HepG2 (cell line): ENCODE results near the gene SPATS2. TPM values are rescaled to one million over a fixed set of nuclear protein-coding genes. Genes with fewer than 3 reads are reported as not detected.

Source experiments
- ATAC-seq: fragments of 200-7000 bp; cut with Tn5 transposase; 3 replicates; pipeline ENCODE4 v1.9.1; 2020; ENCODE audit warnings: mild to moderate bottlenecking, moderate library complexity
- BruUV-seq: library from RNA; stranded (reverse); fragments of 400-500 nt; replicated peaks from 2 replicates; lab custom pipeline; 2021; lab: Mats Ljungman, UMichigan
- CTCF ChIA-PET: fragments of 300-600 bp; formaldehyde crosslinking; extraction: SDS; loops from one replicate; lab custom pipeline; 2021; ENCODE audit warnings: low total read pairs, inconsistent platforms, low intra/inter-chr PET ratio; lab: Yijun Ruan, JAX
- POLR2A ChIA-PET: fragments of 350-600 bp; sonication (Branson Sonifier 250); formaldehyde crosslinking; loops from one replicate; lab custom pipeline; 2020; ENCODE audit warnings: antibody characterized with exemption, inconsistent platforms; lab: Yijun Ruan, JAX
- DNase-seq: peaks from one replicate; pipeline ENCODE4 v3.0.0-alpha.2; 2015; ENCODE audit warnings: low spot score
- FAIRE-seq: peaks from 3 replicates; lab custom pipeline; 2011; peaks lifted over from hg19 to GRCh38; lab: Jason Lieb, UNC
- H2AFZ ChIP-seq: one replicate; pipeline ENCODE4 v1.6.1; 2011; ENCODE audit warnings: low read length, inconsistent platforms
- H3K27ac ChIP-seq: fragments of 300-600 bp; 3 replicates; pipeline ENCODE4 v1.8.0; 2011; ENCODE audit warnings: mixed run types, mild to moderate bottlenecking, mixed read lengths, low read length, inconsistent platforms; ENCODE audit not compliant: insufficient read depth; ENCODE audit errors: extremely low read length
- H3K27me3 ChIP-seq, 2 experiments: fragments of 200-600 bp in 1 of 2; 2 replicates in 1 of 2; 3 replicates in 1 of 2; pipeline versions ENCODE4 v1.6.0 to v1.8.0; 2011; ENCODE audit warnings: low read length in 2 of 2, mild to moderate bottlenecking in 2 of 2, moderate library complexity in 2 of 2, inconsistent platforms in 1 of 2; ENCODE audit not compliant: insufficient read depth in 2 of 2, control insufficient read depth in 1 of 2
- H3K36me3 ChIP-seq, 2 experiments: fragments of 200-600 bp in 1 of 2; replicated peaks in 1 of 2; 2 replicates in 1 of 2; 3 replicates in 1 of 2; pipeline versions ENCODE4 v1.5.1 to v1.8.0; 2011; ENCODE audit warnings: low read length in 2 of 2, inconsistent platforms in 1 of 2; ENCODE audit not compliant: insufficient read depth in 2 of 2, control insufficient read depth in 1 of 2
- H3K4me1 ChIP-seq: 2 replicates; pipeline ENCODE4 v1.5.1; 2012; ENCODE audit warnings: low read length, inconsistent platforms; ENCODE audit not compliant: insufficient read depth
- H3K4me2 ChIP-seq: 2 replicates; pipeline ENCODE4 v1.6.0; 2011; ENCODE audit warnings: low read depth, low read length, inconsistent platforms
- H3K4me3 ChIP-seq, 3 experiments: fragments of 200-600 bp in 1 of 3; sonication (generic), shearing (Covaris generic) in 1 of 3; replicated peaks in 1 of 3; 2 replicates each; pipeline ENCODE4 v1.5.1; 2011 to 2016; ENCODE audit warnings: low read length in 3 of 3, inconsistent platforms in 2 of 3, low read depth in 2 of 3, mild to moderate bottlenecking in 2 of 3, control low read depth in 1 of 3, mixed read lengths in 1 of 3; ENCODE audit not compliant: insufficient read depth in 1 of 3
- H3K79me2 ChIP-seq: one replicate; pipeline ENCODE4 v1.6.1; 2011; ENCODE audit warnings: low read length, inconsistent platforms; ENCODE audit not compliant: insufficient read depth
- H3K9ac ChIP-seq: 2 replicates; pipeline ENCODE4 v1.6.0; 2011; ENCODE audit warnings: mild to moderate bottlenecking, low read depth, low read length, inconsistent platforms; ENCODE audit not compliant: insufficient read depth
- H3K9me3 ChIP-seq: 2 replicates; pipeline ENCODE4 v1.5.1; 2012; ENCODE audit warnings: mild to moderate bottlenecking, low read length
- H4K20me1 ChIP-seq: 2 replicates; pipeline ENCODE4 v1.6.0; 2011; ENCODE audit warnings: inconsistent platforms, mild to moderate bottlenecking, low read length, moderate library complexity; ENCODE audit not compliant: insufficient read depth
- CEBPB ChIP-seq: IDR thresholded peaks from 2 replicates; pipeline ENCODE4 v1.6.1; 2011; ENCODE audit warnings: low read depth, low read length, improper control_type of control experiment, borderline replicate concordance
- ERF ChIP-seq: IDR thresholded peaks from 2 replicates; pipeline ENCODE4 v1.6.1; 2018; ENCODE audit warnings: missing biosample characterization, missing genetic modification reagents
- GABPB1 ChIP-seq: IDR thresholded peaks from 2 replicates; pipeline ENCODE4 v1.6.1; 2016; ENCODE audit warnings: mild to moderate bottlenecking, missing genetic modification reagents, moderate library complexity, missing compliant biosample characterization
- HES4 ChIP-seq: sonication (generic); formaldehyde crosslinking; IDR thresholded peaks from 2 replicates; pipeline ENCODE4 v1.9.0; 2021; ENCODE audit warnings: mild to moderate bottlenecking, missing genetic modification reagents, borderline replicate concordance
- KDM4B ChIP-seq: sonication (generic); formaldehyde crosslinking; IDR thresholded peaks from 2 replicates; pipeline ENCODE4 v1.4.0; 2020; ENCODE audit warnings: missing genetic modification reagents
- MBD4 ChIP-seq: IDR thresholded peaks from 2 replicates; pipeline ENCODE4 v1.6.1; 2012; ENCODE audit warnings: low read length, inconsistent platforms, borderline replicate concordance
- MEIS2 ChIP-seq: sonication (generic); formaldehyde crosslinking; IDR thresholded peaks from 2 replicates; pipeline ENCODE4 v1.9.0; 2021; ENCODE audit warnings: mild to moderate bottlenecking, missing genetic modification reagents
- PRPF4 ChIP-seq: fragments of 200-400 bp; formaldehyde crosslinking; IDR thresholded peaks from 2 replicates; pipeline ENCODE4 v1.6.1; 2016; ENCODE audit warnings: low read length, low read depth; ENCODE audit not compliant: poor library complexity, severe bottlenecking
- RBAK ChIP-seq: sonication (generic); formaldehyde crosslinking; IDR thresholded peaks from 2 replicates; pipeline ENCODE4 v1.5.1; 2020; ENCODE audit warnings: mild to moderate bottlenecking, missing genetic modification reagents
- RCOR2 ChIP-seq: IDR thresholded peaks from 2 replicates; pipeline ENCODE4 v1.6.1; 2016; ENCODE audit warnings: missing biosample characterization, missing genetic modification reagents
- RFX3 ChIP-seq: IDR thresholded peaks from 2 replicates; pipeline ENCODE4 v1.6.1; 2016; ENCODE audit warnings: missing biosample characterization, missing genetic modification reagents
- ZFP36L2 ChIP-seq: sonication (generic); formaldehyde crosslinking; IDR thresholded peaks from 2 replicates; pipeline ENCODE4 v1.4.0; 2020; ENCODE audit warnings: missing genetic modification reagents
- ZFP41 ChIP-seq: sonication (generic); formaldehyde crosslinking; IDR thresholded peaks from 2 replicates; pipeline ENCODE4 v1.4.0; 2020; ENCODE audit warnings: mild to moderate bottlenecking, missing genetic modification reagents, borderline replicate concordance
- ZNF512 ChIP-seq: sonication (generic); formaldehyde crosslinking; IDR thresholded peaks from 2 replicates; pipeline ENCODE4 v1.4.0; 2020; ENCODE audit warnings: mild to moderate bottlenecking, missing genetic modification reagents
- ZNF530 ChIP-seq: sonication (generic); formaldehyde crosslinking; IDR thresholded peaks from 2 replicates; pipeline ENCODE4 v1.5.0; 2020; ENCODE audit warnings: low read depth, mild to moderate bottlenecking, missing genetic modification reagents
- ZNF7 ChIP-seq: IDR thresholded peaks from 2 replicates; pipeline ENCODE4 v1.6.1; 2016; ENCODE audit warnings: missing biosample characterization, missing genetic modification reagents
- ZNF790 ChIP-seq: sonication (generic); formaldehyde crosslinking; IDR thresholded peaks from 2 replicates; pipeline ENCODE4 v1.8.0; 2022; ENCODE audit warnings: missing genetic modification reagents, mild to moderate bottlenecking, borderline replicate concordance
- WGBS: methylation state at CpG from one replicate; pipeline ENCODE4 v1.1.6; 2017; ENCODE audit warnings: low lambda C conversion rate; 5-methylcytosine and 5-hydroxymethylcytosine counted together
- in situ Hi-C: cut with HindIII; loops from 2 replicates; pipeline ENCODE4 v1.10.0; 2017; ENCODE audit warnings: low pct_unique_long_range_greater_than_20kb; ENCODE audit not compliant: extremely low pct_ligation_motif_present
- intact Hi-C: fragments of 100-400 bp; cut with micrococcal nuclease; formaldehyde crosslinking; loops from one replicate; pipeline ENCODE4 v1.10.0; 2022; ENCODE audit not compliant: unreplicated experiment
- polyA plus RNA-seq, 8 experiments: library from polyadenylated mRNA; depleted of rRNA in 3 of 8; stranded (reverse) in 7 of 8; unstranded in 1 of 8; fragments of >200 nt; fragmentation: Illumina TruSeq in 4 of 8; extraction: Trizol in 4 of 8; gene quantifications; 2 replicates each; pipeline versions ENCODE4 v1.2.1 to v1.2.3, GENCODE V29; 2011 to 2016; ENCODE audit warnings: low read depth in 4 of 8, missing spikeins in 1 of 8, mixed read lengths in 1 of 8; ENCODE audit not compliant: insufficient read depth in 1 of 8
- total RNA-seq, 5 experiments: library from RNA; depleted of rRNA; stranded (reverse); fragments of >200 nt; fragmentation: Illumina TruSeq; extraction: Trizol; gene quantifications; 2 replicates each; pipeline ENCODE4 v1.2.3, GENCODE V29; 2016; ENCODE audit warnings: low read depth in 1 of 5
- TF ChIP-seq, protein P1 (sequence below): sonication (generic); formaldehyde crosslinking; IDR thresholded peaks from 2 replicates; pipeline ENCODE4 v1.9.0; 2021; ENCODE audit warnings: missing genetic modification reagents, borderline replicate concordance
- TF ChIP-seq, protein P2 (sequence below): sonication (generic); formaldehyde crosslinking; IDR thresholded peaks from 2 replicates; pipeline ENCODE4 v1.4.0; 2020; ENCODE audit warnings: mild to moderate bottlenecking, missing genetic modification reagents

SPATS2 gene
- total and polyA plus RNA-seq, 2 of the 13 experiments (the other 11 are each of a cell fraction or from before 2014, with no cell fraction given), result 19.3 to 28.1 TPM

DNA sequence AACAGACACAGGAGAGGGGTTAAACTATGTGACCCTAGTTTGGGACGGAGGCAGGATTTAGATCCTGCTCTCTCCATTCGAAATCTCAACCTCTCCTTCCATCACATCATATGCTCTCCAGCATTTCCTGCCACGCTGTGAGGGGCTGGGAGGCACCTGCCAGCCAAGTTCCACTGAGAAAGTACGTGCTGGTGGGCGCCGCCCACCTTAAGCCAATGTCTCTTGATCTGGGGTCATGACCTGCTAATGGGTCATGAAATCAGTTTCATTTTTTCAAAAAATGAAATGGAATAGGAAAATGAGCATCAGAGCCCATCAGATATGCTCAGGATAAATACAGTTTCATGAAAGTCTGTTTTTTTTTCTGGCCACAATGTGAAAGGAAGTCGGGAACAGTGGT lies 193.4 kb downstream of the SPATS2 start:
- Histone ChIP-seq H3K4me3 (no peak overlapping the region), H3K9me3 (no peaks in the 10 kb centered on the region), H2AFZ (no peak overlapping the region), H3K27ac (no peak overlapping the region), H3K79me2 (no peaks in the 10 kb centered on the region), H3K9ac (no peak overlapping the region), H3K4me2 (no peak overlapping the region), H3K4me1 (peaks cover 12% of the 10 kb centered on the region), H4K20me1 (no peaks in the 10 kb centered on the region), H3K27me3 (no peaks in the 10 kb centered on the region), H3K36me3 (peaks cover 33 to 73% of the 10 kb centered on the region in 2 experiments)
- 96% methylated on average over 7 of the region's 7 CpGs for WGBS
- BruUV-seq, result no TSS peak
- TF ChIP-seq HES4 (no peak), RCOR2 (CRISPR knock-in tag) (no peak), RFX3 (CRISPR knock-in tag) (no peak), ZNF790 (no peak), GABPB1 (CRISPR knock-in tag) (no peak), RBAK (no peak), ZNF512 (CRISPR knock-in tag) (no peak), ZNF7 (CRISPR knock-in tag) (no peak), ZFP41 (no peak), CEBPB (no peak), PRPF4 (no peak), ERF (CRISPR knock-in tag) (no peak), ZFP36L2 (no peak), MBD4 (no peak), KDM4B (CRISPR knock-in tag) (no peak), ZNF530 (CRISPR knock-in tag) (no peak), MEIS2 (no peak)
- TF ChIP-seq, protein P1, sequence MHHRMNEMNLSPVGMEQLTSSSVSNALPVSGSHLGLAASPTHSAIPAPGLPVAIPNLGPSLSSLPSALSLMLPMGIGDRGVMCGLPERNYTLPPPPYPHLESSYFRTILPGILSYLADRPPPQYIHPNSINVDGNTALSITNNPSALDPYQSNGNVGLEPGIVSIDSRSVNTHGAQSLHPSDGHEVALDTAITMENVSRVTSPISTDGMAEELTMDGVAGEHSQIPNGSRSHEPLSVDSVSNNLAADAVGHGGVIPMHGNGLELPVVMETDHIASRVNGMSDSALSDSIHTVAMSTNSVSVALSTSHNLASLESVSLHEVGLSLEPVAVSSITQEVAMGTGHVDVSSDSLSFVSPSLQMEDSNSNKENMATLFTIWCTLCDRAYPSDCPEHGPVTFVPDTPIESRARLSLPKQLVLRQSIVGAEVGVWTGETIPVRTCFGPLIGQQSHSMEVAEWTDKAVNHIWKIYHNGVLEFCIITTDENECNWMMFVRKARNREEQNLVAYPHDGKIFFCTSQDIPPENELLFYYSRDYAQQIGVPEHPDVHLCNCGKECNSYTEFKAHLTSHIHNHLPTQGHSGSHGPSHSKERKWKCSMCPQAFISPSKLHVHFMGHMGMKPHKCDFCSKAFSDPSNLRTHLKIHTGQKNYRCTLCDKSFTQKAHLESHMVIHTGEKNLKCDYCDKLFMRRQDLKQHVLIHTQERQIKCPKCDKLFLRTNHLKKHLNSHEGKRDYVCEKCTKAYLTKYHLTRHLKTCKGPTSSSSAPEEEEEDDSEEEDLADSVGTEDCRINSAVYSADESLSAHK (CRISPR knock-in tag), result no peak
- TF ChIP-seq, protein P2, sequence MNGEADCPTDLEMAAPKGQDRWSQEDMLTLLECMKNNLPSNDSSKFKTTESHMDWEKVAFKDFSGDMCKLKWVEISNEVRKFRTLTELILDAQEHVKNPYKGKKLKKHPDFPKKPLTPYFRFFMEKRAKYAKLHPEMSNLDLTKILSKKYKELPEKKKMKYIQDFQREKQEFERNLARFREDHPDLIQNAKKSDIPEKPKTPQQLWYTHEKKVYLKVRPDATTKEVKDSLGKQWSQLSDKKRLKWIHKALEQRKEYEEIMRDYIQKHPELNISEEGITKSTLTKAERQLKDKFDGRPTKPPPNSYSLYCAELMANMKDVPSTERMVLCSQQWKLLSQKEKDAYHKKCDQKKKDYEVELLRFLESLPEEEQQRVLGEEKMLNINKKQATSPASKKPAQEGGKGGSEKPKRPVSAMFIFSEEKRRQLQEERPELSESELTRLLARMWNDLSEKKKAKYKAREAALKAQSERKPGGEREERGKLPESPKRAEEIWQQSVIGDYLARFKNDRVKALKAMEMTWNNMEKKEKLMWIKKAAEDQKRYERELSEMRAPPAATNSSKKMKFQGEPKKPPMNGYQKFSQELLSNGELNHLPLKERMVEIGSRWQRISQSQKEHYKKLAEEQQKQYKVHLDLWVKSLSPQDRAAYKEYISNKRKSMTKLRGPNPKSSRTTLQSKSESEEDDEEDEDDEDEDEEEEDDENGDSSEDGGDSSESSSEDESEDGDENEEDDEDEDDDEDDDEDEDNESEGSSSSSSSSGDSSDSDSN (CRISPR knock-in tag), result no peak
- intact Hi-C loops (no loop called here), in situ Hi-C loops (no loop called here)
- ATAC-seq (no peak), FAIRE-seq (no peak), DNase-seq (no peak)
- ChIA-PET POLR2A (interaction anchor here (1.4 kb wide), 1 partner anchor 10 kb away, joined by 5 read pairs; no protein-coding TSS in a partner anchor), CTCF (no interaction called here)
